ENCODE results near the gene NSG1.

DNA sequence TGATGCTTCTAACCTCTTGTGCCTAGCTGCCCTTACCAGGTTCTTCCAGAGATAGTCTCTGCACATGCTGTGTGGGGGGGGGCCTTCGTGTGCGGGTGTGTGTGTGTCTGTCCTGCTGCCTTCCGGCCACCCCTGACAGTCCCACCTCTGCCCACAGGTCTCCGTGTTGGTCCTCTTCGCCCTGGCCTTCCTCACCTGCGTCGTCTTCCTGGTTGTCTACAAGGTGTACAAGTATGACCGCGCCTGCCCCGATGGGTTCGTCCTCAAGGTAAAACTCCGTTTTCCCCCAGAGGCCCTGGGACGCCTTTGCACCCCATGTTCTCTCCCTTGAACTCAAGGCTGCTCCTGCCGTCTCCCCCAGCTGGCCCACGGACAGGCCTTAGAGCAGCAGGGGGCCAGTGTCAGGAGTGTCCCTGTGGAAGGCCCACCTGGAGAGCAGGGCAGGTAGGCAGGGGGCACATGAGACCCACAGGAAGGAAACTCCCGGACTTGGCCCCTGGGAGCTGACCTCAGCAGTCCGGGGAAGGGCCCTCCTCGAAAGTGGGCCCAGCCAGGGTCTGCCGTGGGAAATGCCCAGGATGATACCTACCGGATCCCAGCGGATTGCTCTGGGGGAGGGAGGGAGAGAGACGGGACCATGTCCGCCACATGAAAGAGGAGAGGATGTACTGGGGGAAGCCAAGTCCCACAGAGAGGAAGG is 22.7 kb downstream of the NSG1 start:
- TF ChIP-seq, protein P1, sequence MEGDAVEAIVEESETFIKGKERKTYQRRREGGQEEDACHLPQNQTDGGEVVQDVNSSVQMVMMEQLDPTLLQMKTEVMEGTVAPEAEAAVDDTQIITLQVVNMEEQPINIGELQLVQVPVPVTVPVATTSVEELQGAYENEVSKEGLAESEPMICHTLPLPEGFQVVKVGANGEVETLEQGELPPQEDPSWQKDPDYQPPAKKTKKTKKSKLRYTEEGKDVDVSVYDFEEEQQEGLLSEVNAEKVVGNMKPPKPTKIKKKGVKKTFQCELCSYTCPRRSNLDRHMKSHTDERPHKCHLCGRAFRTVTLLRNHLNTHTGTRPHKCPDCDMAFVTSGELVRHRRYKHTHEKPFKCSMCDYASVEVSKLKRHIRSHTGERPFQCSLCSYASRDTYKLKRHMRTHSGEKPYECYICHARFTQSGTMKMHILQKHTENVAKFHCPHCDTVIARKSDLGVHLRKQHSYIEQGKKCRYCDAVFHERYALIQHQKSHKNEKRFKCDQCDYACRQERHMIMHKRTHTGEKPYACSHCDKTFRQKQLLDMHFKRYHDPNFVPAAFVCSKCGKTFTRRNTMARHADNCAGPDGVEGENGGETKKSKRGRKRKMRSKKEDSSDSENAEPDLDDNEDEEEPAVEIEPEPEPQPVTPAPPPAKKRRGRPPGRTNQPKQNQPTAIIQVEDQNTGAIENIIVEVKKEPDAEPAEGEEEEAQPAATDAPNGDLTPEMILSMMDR (IDR thresholded peaks at IDR 0.05; ENCODE audit: low read depth, low read length, poor library complexity, severe bottlenecking): no peak
- no peak for TF ChIP-seq EZH2phosphoT487 (IDR thresholded peaks at IDR 0.05; ENCODE audit: borderline replicate concordance, low read length)

Data from DOHH2 (cell line).